ENCODE data around the gene CNTNAP2.

The CNTNAP2 gene

GRCh38 chr7:146804620-146805019 is 688.0 kb downstream of the CNTNAP2 start:
- Histone ChIP-seq H3K9me3 (ENCODE audit: insufficient read depth, low read length, severe bottlenecking) (peaks cover 3% of the 10 kb centered on the region), H3K4me1 (ENCODE audit: insufficient read depth, low read length) (no peaks in the 10 kb centered on the region), H3K27me3 (ENCODE audit: insufficient read depth, low read length, poor library complexity) (no peaks in the 10 kb centered on the region), H4K20me1 (ENCODE audit: insufficient read depth, low read length) (no peaks in the 10 kb centered on the region), H3K9ac (ENCODE audit: low read depth, low read length) (no peak overlapping the region), H2AFZ (ENCODE audit: low read depth, low read length) (no peak overlapping the region), H3K36me3 (ENCODE audit: insufficient read depth, low read length) (no peaks in the 10 kb centered on the region), H3K4me3 (ENCODE audit: low read depth in 1 of 2, low read length in 2 of 2) (no peak overlapping the region), H3K79me2 (ENCODE audit: insufficient read depth, low read length) (no peaks in the 10 kb centered on the region), H3K4me2 (ENCODE audit: insufficient read depth, low read length) (no peak overlapping the region), H3K27ac (ENCODE audit: low read length) (no peak overlapping the region)
- TF ChIP-seq CTCF (IDR thresholded peaks at IDR 0.05; ENCODE audit: borderline replicate concordance, extremely low read depth, low read length, poor library complexity, severe bottlenecking) (no peak), EZH2 (IDR thresholded peaks at IDR 0.05; ENCODE audit: borderline replicate concordance, low read depth, low read length, severe bottlenecking) (no peak)
- ATAC-seq (ENCODE audit: insufficient read depth, low read depth) (no peak), DNase-seq (no peak)

GRCh38 chr7:146805082-146805481 is 688.5 kb downstream of the CNTNAP2 start:
- peaks cover 3% of the 10 kb centered on the region for H3K9me3 ChIP-seq (ENCODE audit: insufficient read depth, low read length, severe bottlenecking)
- no peak overlapping the region for H3K9ac ChIP-seq (ENCODE audit: low read depth, low read length)
- no peaks in the 10 kb centered on the region for H3K36me3 ChIP-seq (ENCODE audit: insufficient read depth, low read length)
- no peaks in the 10 kb centered on the region for H3K79me2 ChIP-seq (ENCODE audit: insufficient read depth, low read length)
- no peaks in the 10 kb centered on the region for H3K27me3 ChIP-seq (ENCODE audit: insufficient read depth, low read length, poor library complexity)
- DNase-seq (no peak), ATAC-seq (ENCODE audit: insufficient read depth, low read depth) (no peak)
- no peaks in the 10 kb centered on the region for H4K20me1 ChIP-seq (ENCODE audit: insufficient read depth, low read length)
- no peaks in the 10 kb centered on the region for H3K4me1 ChIP-seq (ENCODE audit: insufficient read depth, low read length)
- H2AFZ ChIP-seq (ENCODE audit: low read depth, low read length): no peak overlapping the region
- TF ChIP-seq EZH2 (IDR thresholded peaks at IDR 0.05; ENCODE audit: borderline replicate concordance, low read depth, low read length, severe bottlenecking): no peak
- TF ChIP-seq CTCF (IDR thresholded peaks at IDR 0.05; ENCODE audit: borderline replicate concordance, extremely low read depth, low read length, poor library complexity, severe bottlenecking): no peak
- H3K4me3 ChIP-seq (ENCODE audit: low read depth in 1 of 2, low read length in 2 of 2): no peak overlapping the region
- no peak overlapping the region for H3K4me2 ChIP-seq (ENCODE audit: insufficient read depth, low read length)
- H3K27ac ChIP-seq (ENCODE audit: low read length): no peak overlapping the region

GRCh38 chr7:146826329-146826728 is 709.7 kb downstream of the CNTNAP2 start:
- no peaks in the 10 kb centered on the region for H3K4me1 ChIP-seq (ENCODE audit: insufficient read depth, low read length)
- H3K9ac ChIP-seq (ENCODE audit: low read depth, low read length): no peak overlapping the region
- no peaks in the 10 kb centered on the region for H4K20me1 ChIP-seq (ENCODE audit: insufficient read depth, low read length)
- no peak overlapping the region for H3K27ac ChIP-seq (ENCODE audit: low read length)
- H3K4me2 ChIP-seq (ENCODE audit: insufficient read depth, low read length): no peak overlapping the region
- H3K4me3 ChIP-seq (ENCODE audit: low read depth in 1 of 2, low read length in 2 of 2): no peak overlapping the region
- H3K9me3 ChIP-seq (ENCODE audit: insufficient read depth, low read length, severe bottlenecking): no peaks in the 10 kb centered on the region
- H3K36me3 ChIP-seq (ENCODE audit: insufficient read depth, low read length): no peaks in the 10 kb centered on the region
- H3K79me2 ChIP-seq (ENCODE audit: insufficient read depth, low read length): no peaks in the 10 kb centered on the region
- ATAC-seq (ENCODE audit: insufficient read depth, low read depth) (no peak), DNase-seq (no peak)
- no peaks in the 10 kb centered on the region for H3K27me3 ChIP-seq (ENCODE audit: insufficient read depth, low read length, poor library complexity)
- TF ChIP-seq CTCF (IDR thresholded peaks at IDR 0.05; ENCODE audit: borderline replicate concordance, extremely low read depth, low read length, poor library complexity, severe bottlenecking) (no peak), EZH2 (IDR thresholded peaks at IDR 0.05; ENCODE audit: borderline replicate concordance, low read depth, low read length, severe bottlenecking) (no peak)
- H2AFZ ChIP-seq (ENCODE audit: low read depth, low read length): no peak overlapping the region

GRCh38 chr7:146830686-146831085 is 714.1 kb downstream of the CNTNAP2 start:
- Histone ChIP-seq H3K36me3 (ENCODE audit: insufficient read depth, low read length) (no peaks in the 10 kb centered on the region), H2AFZ (ENCODE audit: low read depth, low read length) (no peak overlapping the region), H3K4me2 (ENCODE audit: insufficient read depth, low read length) (no peak overlapping the region), H3K9me3 (ENCODE audit: insufficient read depth, low read length, severe bottlenecking) (no peaks in the 10 kb centered on the region), H3K27me3 (ENCODE audit: insufficient read depth, low read length, poor library complexity) (no peaks in the 10 kb centered on the region), H3K4me1 (ENCODE audit: insufficient read depth, low read length) (no peaks in the 10 kb centered on the region), H3K79me2 (ENCODE audit: insufficient read depth, low read length) (no peaks in the 10 kb centered on the region), H4K20me1 (ENCODE audit: insufficient read depth, low read length) (no peaks in the 10 kb centered on the region), H3K27ac (ENCODE audit: low read length) (no peak overlapping the region), H3K9ac (ENCODE audit: low read depth, low read length) (no peak overlapping the region), H3K4me3 (ENCODE audit: low read depth in 1 of 2, low read length in 2 of 2) (no peak overlapping the region)
- DNase-seq (no peak), ATAC-seq (ENCODE audit: insufficient read depth, low read depth) (no peak)
- no peak for TF ChIP-seq CTCF (IDR thresholded peaks at IDR 0.05; ENCODE audit: borderline replicate concordance, extremely low read depth, low read length, poor library complexity, severe bottlenecking)
- TF ChIP-seq EZH2 (IDR thresholded peaks at IDR 0.05; ENCODE audit: borderline replicate concordance, low read depth, low read length, severe bottlenecking): no peak
